HG03159 (cell line): ENCODE measurements around the gene NAT14.

ENCODE experiments used
- ATAC-seq: cut with Tn5 transposase; IDR thresholded peaks from one replicate; pipeline ENCODE4 v1.9.1; 2021; ENCODE audit warnings: mild to moderate bottlenecking, moderate library complexity; ENCODE audit not compliant: unreplicated experiment

The NAT14 gene

DNA sequence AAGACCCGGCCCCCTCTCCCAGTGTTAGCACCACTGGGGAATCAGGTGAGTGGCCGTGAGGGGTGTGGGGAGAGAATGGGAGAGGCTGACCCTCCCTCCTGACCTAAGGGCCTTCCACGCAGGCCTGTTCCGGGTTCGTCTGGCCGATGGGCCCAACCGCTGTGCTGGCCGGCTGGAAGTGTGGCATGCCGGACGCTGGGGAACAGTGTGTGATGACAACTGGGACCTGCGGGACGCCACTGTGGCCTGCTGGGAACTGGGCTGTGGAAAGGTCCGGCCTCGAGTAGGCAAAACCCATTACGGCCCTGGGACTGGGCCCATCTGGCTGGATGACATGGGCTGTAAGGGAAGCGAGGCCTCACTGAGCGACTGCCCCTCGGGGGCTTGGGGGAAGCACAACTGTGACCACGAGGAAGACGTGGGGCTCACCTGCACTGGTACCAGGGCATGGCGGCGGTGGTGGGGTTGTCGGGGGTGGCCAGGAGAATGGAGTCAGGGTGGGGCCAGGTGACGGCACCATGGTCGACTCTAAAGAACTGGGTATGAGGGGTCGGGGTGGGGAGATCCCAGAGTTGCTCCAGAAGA, 15.5 kb downstream of the NAT14 start:
- no peak for ATAC-seq

DNA sequence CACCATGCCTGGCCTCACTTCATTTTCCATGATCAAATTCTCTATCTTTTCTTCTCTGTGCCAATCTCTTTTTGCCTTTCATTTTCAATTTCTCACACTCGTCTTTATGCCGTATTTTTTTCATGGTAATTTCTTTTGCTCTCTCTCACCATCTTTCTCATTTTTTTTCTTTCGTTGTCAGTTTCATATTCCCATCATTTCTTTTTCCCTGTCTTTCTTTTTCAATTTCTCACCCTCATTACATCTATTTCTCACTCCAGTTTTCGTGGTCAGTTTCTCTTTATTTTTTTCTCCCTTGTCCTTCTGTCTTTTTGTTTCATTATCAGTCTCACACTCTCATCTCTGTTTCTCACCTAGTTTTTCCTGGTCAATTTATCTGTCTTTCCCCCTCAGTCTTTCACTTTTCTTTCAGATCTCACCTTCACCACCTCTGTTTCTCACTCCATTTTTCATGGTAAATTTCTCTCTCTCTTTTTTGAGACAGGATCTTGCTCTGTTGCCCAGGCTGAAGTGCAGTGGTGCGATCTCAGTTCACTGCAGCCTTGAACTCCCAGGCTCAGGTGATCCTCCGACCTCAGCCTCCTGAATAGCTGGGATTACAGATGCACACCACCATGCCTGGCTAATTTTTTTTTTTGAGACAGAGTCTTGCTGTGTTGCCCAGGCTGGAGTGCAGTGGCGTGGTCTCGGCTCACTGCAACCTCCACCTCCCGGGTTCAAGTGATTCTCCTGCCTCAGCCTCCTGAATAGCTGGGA, 17.4 kb downstream of the NAT14 start:
- ATAC-seq = no peak

DNA sequence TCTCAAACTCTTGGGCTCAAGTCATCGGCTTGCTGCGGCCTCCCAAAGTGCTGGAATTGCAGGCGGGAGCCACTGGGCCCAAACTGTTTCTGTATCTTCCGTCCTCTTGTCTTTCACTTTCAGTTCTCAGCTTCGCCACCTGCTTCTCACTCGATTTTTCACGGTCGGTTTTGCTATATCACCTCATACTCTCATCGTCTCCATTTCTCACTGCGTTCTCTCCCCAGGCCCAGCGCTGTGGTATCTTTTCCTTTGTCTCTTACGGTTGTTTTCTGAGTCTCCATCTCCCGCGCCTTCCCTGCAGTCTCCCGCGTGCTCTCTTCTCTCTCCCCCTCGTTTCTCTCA, 18.1 kb downstream of the NAT14 start:
- no peak for ATAC-seq

DNA sequence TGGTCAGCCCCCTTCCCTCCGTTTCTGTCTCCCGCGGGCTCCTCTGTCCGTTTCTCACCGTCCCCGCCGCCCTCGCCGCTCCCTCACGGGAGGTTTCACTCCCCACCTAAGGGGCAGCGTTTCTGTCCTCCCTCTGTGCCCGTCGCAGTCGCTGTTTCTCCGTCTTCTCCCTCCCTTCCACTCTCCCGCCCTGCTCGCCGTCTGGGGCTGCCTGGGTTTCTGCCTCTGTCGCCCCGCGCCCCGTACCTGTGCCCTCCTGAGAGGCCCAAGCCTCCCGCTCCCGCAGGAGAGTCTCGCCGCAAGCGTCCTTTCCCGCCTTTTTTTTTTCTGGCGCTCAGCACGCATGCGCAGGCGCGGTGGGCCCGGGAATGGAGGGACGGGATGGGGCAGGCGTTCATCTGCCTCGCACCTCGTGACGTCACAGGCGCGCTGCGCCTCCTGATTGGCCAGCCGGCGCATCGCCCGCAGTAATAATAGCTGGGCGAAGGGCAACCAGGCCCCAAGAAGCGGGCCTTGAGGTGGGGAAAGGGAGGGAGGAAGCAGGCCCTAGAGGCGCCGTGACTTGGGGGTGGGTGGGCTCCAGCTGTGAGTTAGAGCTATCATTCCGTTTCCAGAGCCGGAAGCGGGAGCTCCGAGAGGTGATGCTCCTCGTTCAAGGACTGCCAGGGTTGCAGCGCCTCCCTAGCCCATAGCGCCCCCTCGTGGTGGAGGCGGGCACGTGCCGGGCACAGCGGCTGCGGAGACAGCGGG, 18.7 kb downstream of the NAT14 start:
- peak; percentile 90 for ATAC-seq

DNA sequence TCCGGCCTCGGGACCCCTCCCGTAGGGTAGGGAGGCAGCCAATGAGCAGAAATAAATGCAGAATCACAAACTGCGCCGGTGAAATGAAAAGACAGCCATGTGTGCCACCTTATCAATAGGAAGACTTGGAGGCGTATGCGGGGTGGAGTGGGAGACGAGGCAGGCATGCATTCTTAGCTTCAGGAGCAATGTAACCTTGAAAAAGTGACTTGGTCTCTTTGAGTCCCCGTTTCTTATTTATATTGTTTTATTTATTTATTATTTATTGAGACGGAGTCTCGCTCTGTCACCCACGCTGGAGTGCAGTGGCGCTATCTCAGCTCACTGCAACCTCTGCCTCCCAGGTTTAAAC, 19.2 kb downstream of the NAT14 start:
- ATAC-seq = no peak

DNA sequence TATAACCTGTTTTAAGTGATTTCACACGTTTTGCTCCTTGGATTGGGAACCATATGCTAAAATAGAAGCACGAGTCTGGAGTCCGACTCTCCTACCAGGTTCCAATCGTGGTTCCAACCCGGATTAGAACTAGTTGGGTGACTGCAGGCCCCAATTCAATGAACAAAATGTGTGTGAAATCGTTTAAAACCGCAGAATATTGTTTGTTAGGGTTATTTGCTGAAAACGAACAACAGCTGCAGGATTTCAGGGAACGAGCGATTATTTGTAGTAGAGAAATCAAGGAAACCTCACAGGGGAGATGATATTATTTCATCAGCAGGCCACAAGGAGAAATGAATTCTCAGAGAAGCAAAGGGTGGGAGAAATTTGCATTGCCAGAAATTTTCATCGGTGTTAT, 20.0 kb downstream of the NAT14 start:
- no peak for ATAC-seq

DNA sequence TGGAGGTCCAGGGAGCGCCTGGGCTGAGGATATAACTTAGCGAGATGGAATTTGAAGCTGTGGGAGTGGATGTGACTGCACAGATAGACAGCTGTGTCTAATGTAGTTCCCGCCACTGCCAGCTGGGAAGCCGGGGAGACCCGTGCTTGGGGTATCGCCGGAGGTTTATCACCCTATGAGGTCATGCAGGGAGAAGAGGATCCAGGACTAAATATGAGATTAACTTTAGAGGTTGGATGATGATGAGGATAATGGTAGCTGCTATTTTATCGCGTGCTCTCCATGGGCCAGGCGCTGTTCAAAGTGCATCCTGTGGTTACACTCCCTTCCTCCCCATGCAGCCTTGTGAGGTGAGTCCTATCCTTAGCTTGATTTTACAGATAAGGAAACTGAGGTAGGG, 23.1 kb downstream of the NAT14 start:
- ATAC-seq = no peak

DNA sequence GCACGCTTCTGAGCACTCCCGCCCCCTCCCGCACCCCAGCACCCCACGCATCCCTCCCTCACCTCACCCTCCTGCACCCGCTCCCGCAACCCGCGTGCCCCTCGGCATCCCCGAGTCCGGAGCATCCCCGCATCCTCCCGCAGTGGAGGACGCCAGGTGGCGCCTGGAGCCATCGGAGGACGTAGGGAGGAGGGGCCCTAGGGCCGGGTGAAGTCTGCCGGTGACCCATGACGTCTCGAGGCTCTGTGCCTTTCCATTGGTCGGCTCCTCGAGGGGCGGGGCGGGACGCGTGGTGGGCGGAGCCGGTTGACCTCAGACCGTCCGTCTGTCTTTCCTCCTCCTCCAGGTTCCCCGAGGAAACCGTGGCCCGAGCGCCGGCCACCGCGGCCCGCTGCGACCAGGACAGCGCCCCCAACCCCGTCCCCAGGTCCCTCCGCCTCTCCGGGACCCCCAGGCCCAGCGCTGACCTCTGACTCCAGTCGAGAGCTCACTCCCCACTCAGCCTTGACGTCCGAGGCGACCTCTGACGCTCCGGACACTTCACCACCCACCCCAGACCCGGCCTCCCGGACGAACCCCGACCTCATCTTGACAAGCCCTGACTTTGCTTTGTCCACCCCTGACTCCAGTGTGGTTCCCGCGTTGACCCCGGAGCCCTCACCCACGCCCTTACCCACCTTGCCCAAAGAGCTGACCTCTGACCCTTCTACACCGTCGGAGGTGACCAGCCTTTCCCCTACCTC, 32.1 kb downstream of the NAT14 start:
- ATAC-seq = peak; percentile 99

DNA sequence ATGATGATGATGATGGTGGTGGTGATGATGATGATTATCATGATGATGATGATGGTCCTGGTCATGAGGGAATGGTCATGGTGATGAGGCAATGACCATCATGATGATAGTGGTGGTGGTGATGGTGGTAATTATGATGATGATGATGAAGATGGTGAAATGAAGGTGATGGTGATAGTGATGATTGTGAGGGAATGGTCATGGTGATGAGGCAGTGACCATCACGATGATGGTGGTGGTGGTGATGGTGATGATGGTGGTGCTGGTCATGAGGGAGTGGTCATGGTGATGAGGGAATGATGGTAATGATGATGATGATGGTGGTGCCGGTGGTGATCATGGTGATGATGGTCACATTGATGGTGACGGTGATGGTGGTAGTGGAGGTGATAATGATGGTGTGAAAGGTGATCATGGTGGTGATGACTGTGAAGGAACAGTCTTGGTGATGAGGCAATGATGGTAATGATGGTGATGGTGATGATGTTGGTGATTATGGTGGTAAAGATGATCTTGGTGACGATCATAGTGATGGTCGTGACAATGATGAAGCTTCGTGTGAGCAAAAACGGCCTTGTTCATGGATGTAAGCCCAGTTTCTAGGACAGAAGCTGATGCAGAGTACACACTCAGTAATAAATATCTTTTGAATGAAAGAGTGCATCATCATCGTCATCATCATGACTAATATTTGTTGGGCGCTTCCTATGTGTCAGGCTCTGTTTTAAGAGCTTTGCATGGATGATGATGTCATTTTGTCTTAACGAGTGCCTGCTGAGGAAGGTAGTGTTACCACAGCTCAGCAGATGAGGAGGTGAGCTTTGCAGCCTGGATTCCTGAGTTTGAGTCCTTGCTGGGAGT, 34.7 kb downstream of the NAT14 start:
- ATAC-seq = no peak

DNA sequence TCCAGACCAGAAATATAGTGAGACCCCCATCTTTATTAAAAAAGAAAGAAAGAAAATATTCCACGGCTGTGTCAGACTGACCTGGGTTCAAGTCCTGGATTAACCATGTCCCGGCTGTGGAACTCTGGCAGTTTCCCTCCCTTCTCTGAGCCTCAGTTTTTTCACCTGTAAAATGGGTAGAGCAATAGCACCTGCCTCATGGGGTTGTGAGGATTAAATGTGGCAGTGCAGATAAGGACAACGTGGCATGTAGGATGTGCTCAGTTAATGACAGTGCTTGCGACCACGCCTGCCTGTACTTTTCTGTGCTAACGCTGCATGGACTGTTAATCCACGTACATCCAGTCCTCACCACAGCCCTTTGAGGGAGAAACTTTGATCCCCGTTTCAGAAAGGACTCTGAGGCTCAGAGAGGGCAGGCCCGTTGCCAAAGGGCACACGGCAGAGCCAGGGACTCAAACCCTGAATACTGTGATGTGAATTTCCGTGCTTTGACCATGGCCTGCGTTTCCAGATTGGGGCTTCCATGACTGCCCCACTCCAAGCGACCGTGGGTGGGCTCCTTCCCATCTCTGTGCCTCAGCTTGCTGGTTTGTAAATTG, 35.8 kb downstream of the NAT14 start:
- ATAC-seq = no peak

DNA sequence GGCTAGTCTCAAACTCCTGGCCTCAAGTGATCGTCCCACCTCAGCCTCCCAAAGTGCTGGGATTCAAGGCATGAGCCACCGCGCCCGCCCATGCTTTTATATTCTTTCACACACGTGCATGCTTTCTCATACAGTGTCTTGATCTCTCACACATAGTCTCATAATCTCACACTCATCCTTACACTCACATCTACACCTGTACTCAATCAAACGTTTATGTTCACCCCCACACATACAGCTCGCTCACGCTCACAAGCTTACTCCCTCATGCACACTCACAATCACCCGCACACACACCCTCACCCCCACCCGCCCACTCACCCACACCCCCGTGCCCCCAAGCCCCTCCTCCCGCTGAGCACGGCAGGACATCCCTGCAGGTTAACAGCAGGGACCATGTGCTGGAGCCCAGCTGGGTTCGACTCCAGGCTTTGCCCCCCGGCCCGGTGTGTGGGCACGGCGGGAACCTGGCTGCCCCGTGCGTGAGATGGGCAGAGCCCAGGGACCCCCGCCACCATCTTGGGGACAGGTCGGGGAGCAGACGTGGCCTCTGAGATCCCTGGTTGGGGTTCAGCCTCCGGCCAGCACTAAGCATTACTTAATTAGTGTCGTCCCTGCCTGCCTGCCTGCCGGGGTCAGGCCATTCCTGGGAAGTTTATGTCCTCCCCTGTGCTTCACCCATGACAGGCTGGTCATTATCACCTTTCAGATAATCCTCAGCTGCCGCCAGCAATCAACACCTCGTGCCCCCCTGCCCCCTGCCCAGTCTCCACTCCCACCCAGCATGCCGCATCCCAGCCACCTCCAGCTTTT, 40.5 kb downstream of the NAT14 start:
- no peak for ATAC-seq

DNA sequence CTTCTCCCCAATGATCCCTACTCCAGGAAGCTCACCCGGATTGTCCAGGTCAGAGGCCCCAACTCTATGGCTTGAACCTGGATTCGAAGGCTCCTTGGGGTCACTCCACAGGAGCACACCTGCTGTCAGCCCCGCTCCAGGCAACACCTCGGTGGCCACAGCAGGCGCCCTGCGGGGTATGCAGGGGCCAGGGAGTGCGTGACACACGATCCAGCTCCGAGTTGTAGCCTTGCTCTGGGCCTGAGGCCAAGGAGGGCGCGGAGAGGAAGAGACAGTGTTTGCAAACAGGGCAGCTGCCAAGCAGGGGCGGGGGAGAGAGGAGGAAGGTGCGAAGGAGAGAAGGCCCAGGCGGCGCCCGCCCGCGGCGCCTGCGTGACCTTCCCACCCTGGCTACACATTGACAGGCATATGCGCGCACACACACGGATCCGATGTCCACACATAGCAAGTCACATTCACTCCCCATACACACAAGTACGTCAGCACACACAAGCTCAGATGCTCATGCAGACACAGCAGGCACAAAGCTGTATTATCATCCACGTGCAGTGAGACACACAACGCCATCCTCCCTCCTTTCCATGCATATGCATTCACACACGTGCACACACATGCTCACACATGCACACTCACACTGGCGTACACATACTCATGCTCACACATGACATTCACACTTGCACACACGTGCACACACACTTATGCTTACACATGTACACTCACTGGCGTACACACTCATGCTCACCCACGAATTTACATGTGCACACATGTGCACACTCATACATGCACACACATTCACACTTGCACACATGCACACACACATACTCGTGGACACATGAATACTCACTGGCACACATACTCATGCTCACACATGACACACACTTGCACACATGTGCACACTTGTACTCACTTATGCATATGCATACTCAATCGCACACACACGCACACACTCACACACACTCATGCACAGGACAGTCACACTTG, 41.5 kb downstream of the NAT14 start:
- ATAC-seq = no peak

DNA sequence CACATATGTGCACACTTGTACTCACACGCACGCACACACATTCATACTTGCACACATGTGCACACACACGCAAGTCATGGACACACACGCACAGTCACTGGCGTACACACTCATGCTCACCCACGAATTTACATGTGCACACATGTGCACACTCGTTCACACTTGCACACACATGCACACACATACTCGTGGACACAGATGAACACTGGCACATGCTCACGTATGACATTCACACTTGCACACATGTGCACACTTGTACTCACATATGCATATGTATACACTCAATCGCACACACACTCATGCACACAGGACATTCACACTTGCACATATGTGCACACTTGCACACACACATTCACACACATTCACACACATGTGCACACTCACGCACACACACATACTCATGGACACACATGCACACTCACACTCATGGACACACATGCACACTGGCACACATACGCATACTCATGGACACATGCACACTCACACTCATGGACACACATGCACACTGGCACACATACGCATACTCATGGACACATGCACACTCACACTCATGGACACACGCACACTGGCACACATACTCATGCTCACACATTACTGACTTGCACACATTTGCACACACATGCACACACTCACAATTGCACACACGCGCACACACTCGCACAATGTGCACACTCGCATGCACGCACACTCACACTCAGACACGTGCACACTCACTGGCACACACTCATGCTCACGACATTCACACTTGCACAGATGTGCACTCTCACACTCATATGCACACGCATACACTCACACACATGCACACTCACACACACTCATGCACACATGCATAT, 42.4 kb downstream of the NAT14 start:
- no peak for ATAC-seq

DNA sequence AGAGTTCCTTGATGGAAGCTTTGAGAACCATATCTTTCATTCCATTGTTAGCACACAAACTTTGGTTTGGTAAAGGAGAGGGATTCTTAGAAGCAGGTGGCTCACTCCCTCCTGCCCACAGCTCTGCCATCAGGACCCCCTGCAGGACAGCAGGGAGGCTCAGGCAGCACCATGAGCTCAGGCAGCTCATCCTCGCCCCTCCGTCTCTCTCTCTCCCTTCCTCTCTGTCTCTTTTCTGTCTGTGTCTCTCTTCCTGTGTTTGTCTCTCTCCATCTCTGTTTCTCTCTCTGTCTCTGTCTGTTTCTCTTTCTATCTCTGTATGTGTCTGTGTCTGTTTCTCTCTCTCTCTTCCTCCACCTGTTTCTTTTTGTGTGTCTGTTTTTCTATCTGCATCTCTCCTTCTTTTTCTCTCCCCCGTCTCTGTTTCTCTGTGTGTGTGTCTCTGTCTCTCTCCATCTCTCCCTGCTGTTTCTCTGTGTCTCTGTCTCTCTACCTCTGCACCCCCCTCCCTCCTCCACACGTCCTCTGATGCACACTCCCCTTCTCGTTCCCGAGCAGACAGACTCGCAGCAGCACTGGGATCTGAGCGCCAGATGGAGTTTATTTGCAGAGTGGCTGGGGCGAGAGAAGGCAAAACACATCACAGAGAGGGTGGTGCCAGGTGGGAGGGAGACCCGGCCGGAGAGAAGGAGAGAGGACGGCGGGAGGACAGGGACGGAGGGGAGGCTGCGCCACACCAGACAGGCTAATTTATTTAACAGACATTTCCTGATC, 43.2 kb downstream of the NAT14 start:
- no peak for ATAC-seq

DNA sequence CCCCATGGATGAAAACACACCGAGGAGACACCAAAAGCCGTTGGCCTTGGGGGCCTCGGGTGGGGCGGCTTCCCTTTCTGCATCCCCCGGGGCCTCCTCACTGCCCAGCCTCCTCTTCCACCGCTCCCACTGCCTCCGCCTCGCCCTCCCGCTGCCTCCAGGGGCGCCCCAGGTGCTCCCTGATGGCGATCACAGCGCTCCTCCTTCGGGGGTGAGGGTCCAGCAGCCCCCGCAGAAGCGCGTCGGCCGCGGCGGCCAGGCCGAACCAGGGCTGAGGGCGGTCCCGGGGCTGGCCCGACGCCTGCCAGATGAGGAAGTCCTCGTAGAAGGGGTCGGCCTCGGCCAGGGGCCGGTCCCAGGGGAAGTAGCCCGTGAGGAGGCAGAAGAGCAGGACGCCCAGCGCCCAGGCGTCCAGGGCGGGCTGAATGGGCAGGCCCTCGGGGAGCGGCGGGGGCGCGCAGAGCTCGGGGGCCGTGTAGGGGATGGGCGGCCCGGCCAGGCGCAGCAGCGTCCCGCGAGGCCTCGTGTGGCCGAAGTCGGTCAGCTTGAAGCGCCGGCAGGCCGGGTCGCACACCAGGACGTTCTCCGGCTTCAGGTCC, 44.7 kb downstream of the NAT14 start:
- ATAC-seq = no peak

DNA sequence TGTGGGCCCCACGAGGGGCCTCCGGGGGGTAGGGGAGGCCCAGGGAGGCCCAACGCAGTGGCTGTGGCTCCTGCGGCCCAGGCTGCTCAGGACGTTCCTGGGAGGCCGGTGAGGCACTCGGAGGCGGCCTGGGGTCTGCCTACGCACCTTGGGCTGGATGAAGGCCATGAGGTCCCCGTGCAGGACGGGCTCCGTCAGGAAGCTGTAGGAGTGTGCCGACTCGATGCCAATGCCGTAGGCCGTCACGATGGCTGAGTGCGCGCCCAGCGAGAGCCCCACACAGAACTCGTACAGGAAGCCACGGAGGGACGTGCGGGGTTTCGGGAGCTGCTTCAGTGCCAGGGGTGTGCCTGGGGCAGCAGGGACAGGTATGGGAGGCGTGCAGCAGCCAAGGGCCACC, 46.0 kb downstream of the NAT14 start:
- no peak for ATAC-seq
